ENCODE data around the gene SDHAF4.
"Not testable (repeated sequence)": the region's sequence is repeated elsewhere in the genome, so short reads cannot be mapped to it uniquely, and the experiment has no call there.

SDHAF4 gene

GRCh38 chr6:70592391-70593117, 25.8 kb downstream of the SDHAF4 start:
- in situ Hi-C loops (cut with MboI; ENCODE audit: low sequenced_read_pairs), result no loop called here

- in situ Hi-C loops (cut with MboI; ENCODE audit: low sequenced_read_pairs), result no loop called here
These were observed 26.4 kb downstream of the SDHAF4 start for GRCh38 chr6:70593118-70593486.

GRCh38 chr6:70599187-70599586, 32.5 kb downstream of the SDHAF4 start:
- in situ Hi-C loops (cut with MboI; ENCODE audit: low sequenced_read_pairs), result no loop called here

GRCh38 chr6:70601014-70601413, 34.3 kb downstream of the SDHAF4 start:
- in situ Hi-C loops (cut with MboI; ENCODE audit: low sequenced_read_pairs), result no loop called here

- in situ Hi-C loops (cut with MboI; ENCODE audit: low sequenced_read_pairs), result no loop called here
These were observed 37.5 kb downstream of the SDHAF4 start for GRCh38 chr6:70604254-70604653.

GRCh38 chr6:70607371-70607770, 40.6 kb downstream of the SDHAF4 start:
- in situ Hi-C loops (cut with MboI; ENCODE audit: low sequenced_read_pairs), result not testable (repeated sequence)

- in situ Hi-C loops (cut with MboI; ENCODE audit: low sequenced_read_pairs), result not testable (repeated sequence)
These were observed 42.5 kb downstream of the SDHAF4 start for GRCh38 chr6:70609181-70609580.

GRCh38 chr6:70616728-70617260, 50.1 kb downstream of the SDHAF4 start:
- in situ Hi-C loops (cut with MboI; ENCODE audit: low sequenced_read_pairs), result no loop called here

GRCh38 chr6:70620746-70621145, 54.0 kb downstream of the SDHAF4 start:
- in situ Hi-C loops (cut with MboI; ENCODE audit: low sequenced_read_pairs), result no loop called here

GRCh38 chr6:70622461-70622860, 55.7 kb downstream of the SDHAF4 start:
- in situ Hi-C loops (cut with MboI; ENCODE audit: low sequenced_read_pairs), result no loop called here

- in situ Hi-C loops (cut with MboI; ENCODE audit: low sequenced_read_pairs), result no loop called here
These were observed 58.7 kb downstream of the SDHAF4 start for GRCh38 chr6:70625436-70625835.

- in situ Hi-C loops (cut with MboI; ENCODE audit: low sequenced_read_pairs), result no loop called here
These were observed 60.9 kb downstream of the SDHAF4 start for GRCh38 chr6:70627500-70628254.

- in situ Hi-C loops (cut with MboI; ENCODE audit: low sequenced_read_pairs), result no loop called here
These were observed 63.2 kb downstream of the SDHAF4 start for GRCh38 chr6:70629929-70630328.

GRCh38 chr6:70633870-70634269, 67.1 kb downstream of the SDHAF4 start:
- in situ Hi-C loops (cut with MboI; ENCODE audit: low sequenced_read_pairs), result no loop called here

GRCh38 chr6:70636596-70636995, 69.9 kb downstream of the SDHAF4 start:
- in situ Hi-C loops (cut with MboI; ENCODE audit: low sequenced_read_pairs), result no loop called here

GRCh38 chr6:70638468-70638867, 71.7 kb downstream of the SDHAF4 start:
- in situ Hi-C loops (cut with MboI; ENCODE audit: low sequenced_read_pairs), result no loop called here
